Stimulated activated CD4-positive, alpha-beta T cell treated with anti-CD3 and anti-CD28 coated beads, TNF-alpha, amount 100 ng/mL, for 1 hour (primary cell): ENCODE data around the gene MEIS2.

Experiments
- DNase-seq, 3 donors: peaks; one replicate each; pipeline ENCODE4 v3.0.0-alpha.2; 2020; ENCODE audit warnings: low read depth in 3 of 3, low spot score in 1 of 3

The MEIS2 gene

DNA sequence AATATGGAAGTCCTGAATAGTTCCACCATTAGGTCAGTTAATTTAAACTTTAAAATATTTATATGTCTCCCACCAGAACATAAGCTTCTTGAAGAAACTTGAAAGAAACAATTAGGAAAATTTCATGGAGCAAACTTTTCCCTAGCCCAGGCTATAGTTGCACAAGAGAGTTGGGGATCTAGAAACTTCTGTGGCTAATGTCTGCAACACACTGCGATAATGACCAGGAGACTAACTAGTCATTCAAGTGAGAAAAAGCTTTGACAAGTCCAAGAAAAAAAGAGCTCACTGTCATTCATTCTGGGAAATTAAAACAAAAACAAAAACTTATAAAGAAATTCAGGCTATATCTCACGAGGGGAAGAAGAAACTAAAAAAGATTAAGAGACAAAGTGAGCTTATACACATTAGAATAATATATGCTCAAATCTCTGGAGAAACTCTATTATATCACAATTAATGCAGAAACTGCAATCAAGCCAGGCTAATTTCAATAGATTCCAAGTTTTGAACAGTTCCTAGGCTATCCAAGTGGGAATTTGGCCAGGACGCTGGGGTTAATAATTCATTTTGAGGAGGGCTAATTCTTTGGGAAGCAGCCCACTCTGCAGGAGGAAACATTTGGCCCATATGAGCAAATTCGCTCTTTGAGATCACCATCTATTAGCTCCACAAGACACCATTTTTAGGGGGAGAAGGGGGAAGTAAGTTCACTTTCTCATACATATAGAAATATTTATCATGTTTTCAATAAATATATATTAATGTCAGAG lies 134.6 kb downstream of the MEIS2 start:
- DNase-seq = no peak

GRCh38 chr15:36964626-36965025 lies 135.7 kb downstream of the MEIS2 start:
- no peak for DNase-seq

DNA sequence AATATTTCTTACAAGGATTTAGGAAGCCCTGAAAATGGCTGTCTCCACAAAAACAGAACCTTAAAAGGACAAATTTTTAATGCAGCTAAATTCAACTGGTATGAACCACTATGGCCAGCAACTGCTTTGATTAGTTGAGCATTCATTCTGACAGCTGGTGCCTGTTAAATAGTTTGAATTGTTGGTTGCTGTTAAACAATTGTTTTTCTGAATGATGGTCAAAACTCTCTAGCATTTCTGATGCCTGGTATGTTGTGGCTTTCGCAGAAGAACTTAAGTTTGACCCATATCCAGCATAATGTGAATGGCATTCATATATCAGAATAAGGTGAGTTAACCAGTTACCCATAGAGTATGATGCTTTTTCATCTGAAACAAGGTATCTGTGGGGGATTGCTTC lies 138.4 kb downstream of the MEIS2 start:
- no peak for DNase-seq

DNA sequence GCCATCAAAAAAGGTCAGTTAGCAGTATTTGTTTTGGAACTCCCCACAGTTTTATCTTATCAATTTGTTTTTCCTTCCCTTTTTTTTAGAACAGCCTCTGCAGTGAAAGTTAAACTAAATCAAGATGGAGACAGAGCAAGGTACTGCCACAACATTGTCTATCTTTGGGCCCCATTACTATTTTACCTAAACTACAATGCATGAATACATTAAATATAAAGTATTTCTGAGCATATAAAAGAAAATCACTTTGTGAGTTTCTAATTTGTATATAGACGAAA lies 139.5 kb downstream of the MEIS2 start:
- DNase-seq = no peak

DNA sequence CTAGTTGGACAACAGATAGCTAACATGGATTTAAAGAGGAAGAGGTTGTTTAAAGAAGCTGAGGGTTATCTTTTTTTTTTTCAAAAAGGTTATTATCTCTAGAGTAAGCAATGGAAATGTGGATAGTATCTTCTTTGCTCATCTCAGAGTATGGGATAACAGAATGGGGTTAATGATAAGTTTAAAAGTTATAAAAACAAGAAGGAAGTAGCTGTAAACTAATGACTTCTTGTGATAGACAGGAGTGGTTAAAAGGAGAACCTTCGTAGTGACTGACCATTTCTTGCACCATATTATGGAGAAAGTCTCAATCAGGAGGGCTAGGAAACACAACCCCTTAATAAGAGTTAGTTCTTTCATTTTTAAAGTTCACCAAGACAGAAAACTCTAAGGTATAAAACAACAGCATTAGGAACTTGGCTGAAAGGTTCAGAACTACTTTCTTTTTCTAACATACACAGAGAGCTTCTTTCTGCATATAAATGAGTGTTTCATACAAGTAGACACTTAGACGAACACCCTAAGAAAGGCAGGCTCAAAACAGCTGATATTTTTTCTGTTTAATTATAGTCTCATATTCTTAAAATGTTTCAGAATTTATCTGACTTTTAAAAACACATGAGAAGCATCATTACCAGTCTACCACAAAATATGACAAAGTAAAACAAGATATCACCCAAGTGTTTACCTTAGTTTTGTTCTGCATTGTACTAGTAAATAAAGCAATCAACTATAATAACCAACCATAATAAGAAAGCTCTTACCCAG lies 140.0 kb downstream of the MEIS2 start:
- DNase-seq = no peak

DNA sequence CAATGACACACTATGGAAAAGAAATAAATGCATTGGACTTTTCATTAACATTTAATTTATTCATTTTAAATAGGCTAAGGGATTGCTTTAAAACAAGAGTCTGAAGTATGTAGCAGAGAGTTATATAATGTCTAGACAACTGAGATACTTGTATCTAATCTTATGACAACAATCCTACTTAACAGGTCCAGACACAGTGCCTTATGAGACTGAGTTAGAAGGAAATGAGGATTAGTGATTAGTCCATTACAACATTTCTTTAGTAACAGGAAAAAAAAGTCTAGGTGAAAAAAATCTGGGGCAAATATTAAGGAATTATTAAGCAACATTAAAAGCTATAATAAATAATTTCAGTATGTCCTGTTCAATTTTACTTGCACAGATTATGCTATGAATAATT lies 140.6 kb downstream of the MEIS2 start:
- no peak for DNase-seq

DNA sequence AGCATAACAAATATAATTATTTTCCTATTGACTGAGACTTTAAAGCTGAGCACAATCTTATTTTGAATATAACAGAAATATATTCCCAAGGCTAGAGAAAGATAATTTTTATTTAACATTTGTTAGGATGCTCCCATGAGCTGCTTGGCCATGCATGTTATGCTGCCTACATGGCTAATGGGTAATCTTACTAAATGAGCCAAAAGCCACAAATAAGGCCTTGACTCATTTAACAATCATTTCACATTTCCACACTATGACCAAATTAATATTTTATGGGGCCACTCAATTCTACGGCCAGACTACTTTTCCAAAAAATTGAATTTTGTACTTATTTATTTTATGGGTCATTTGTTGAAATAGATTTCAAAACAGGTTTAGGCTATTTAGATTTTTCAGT lies 141.7 kb downstream of the MEIS2 start:
- DNase-seq = no peak

- no peak for DNase-seq
These were observed 145.9 kb downstream of the MEIS2 start for GRCh38 chr15:36954486-36954885.

DNA sequence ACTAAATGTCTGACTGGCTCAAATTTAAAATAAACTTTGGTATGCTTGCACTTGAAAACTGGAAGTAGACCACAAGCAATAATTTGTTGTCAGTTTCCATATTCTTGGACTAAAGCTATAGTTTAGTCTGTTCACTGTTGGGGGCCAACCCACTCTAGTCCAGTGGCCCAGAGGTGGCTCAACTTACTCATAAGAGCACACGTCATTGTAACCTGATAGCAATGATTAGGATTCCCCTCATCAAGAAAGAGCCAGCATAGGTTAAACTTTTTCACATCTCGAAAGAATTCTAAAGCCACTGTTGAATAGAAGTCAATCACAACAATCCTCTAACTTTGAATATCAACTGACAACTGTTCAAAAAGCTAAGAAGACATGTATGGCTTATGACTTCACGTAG lies 147.0 kb downstream of the MEIS2 start:
- DNase-seq = no peak

DNA sequence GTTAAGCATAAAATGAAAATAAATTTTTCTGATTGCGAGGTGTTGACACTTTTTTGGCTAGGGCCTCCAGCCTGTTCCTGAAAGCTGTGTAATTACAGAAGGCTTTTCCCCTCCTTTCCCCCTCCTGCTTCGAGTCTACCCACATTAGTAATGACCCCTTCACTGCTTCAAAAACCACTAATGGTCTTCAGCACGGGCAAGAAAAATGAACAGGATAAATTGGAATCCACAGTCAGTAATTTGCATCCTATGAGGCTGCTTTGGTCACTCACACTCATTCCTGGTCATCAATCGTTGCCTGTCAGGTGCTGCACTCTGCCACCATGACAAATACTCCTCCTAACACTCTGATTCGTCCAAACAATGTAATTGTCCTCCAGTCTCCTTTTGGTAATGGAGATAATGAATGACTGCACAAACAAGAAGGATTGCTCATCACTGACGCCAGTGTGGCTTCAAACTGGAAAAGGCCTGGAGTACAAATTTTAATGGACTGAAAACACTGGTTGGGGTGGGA lies 148.6 kb downstream of the MEIS2 start:
- no peak for DNase-seq

DNA sequence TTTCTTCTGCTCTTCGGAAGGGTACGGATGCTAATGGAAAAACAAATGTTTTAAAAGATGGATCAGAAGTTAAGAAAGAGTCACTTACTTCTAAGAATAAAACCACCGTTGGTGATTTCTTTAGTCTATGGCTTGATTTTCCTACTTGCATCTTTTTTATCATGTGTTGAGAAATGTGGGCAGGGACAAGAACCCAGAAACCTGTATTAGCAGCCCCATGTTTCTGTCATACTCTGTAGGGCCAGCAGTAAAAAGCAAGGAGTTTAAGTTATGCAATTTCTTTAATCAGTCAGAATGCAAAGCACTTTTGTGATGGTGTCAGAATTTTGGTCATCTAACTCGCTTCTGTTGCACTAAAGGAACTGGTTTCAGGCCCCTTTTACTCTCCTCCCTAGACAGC lies 150.0 kb downstream of the MEIS2 start:
- DNase-seq = no peak

DNA sequence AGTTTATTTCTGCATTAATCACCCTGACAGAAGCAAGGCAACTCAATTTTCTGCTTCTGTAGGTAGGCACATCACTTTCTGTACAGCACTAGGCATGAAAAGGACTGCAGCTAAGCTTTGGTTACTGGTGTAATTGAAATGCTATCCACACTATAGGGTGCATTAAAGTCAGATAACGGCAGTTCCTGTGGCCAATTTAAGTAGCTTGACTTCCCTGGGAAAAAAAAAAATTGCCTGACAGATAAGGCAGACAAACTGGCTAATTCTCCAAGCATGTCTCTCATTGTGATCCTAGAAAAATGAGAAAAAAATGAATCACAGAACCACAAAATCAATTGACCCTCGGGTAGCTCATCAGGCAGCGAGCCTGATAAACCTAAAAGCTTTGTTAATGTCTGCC lies 151.4 kb downstream of the MEIS2 start:
- no peak for DNase-seq

DNA sequence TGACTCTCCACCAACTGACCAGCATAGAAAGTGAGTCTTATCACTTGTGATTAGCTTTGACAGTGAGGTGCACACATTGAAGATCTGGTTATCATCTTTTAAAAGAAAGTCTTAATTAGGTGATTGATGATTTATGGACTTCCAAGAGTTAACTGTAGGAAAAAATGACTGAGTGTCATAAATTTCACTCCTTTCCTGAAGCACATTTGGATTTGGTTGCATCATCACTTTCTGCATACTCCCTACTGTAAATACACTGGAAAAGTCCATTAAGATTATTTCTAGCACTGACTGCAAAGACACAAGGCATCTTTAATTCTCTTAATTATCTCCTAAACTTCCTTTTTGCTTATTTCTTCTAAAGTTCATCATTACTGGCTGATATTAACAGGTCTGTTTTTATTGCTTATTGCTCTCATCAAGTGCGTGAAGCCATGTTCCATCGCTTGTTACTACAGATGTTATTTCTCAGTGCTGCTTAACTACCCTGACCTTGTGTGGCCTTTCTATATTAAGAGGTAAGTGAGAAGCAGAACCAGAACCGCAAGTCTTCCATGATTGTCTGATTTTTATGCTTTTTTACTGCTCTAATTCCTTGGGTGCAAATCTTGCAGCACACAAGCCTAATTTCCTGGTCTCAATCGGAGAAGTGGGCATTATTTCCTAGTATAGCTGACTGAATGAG lies 153.2 kb downstream of the MEIS2 start:
- no peak for DNase-seq

- no peak for DNase-seq
These were observed 155.9 kb downstream of the MEIS2 start for GRCh38 chr15:36944442-36944841.

DNA sequence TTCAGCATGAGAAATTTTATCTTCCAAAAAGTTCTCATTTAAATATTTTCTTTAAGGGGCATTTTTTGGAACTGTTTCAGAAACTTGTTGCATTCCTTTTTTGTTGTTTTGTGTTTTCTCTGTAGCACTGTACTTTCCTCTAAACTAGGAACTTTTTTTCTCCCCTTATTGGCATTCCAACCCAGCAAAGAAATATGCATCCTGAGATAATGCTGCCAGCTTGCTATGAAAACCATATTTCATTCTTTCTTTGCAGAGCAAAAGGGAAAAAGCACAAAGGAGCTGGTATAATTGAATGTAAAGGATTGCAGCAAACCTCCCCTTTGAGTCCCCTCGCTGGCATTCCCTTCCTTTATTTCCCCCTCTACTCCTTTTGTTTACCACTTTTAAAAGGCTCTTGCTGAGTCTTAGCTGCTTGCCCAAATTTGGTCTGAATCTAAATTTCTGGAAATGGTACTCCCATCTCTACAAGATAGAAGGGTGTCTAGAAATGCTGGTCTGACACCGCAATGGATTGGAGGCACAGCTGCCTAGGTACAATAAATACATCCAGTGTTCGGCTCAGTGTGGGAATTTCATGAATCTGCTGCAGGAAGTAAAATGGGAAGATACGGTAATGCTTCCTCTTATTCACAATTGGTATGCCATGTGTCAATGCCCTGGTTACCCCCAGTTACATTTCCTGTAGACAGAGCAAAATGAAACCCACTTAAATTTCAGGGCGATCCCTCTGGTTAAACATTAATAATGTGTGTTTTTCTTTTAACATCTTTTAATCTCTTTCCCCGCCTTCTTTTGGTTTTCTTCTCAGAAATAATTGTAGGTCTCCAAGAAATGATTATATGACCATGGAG lies 156.6 kb downstream of the MEIS2 start:
- DNase-seq = no peak

DNA sequence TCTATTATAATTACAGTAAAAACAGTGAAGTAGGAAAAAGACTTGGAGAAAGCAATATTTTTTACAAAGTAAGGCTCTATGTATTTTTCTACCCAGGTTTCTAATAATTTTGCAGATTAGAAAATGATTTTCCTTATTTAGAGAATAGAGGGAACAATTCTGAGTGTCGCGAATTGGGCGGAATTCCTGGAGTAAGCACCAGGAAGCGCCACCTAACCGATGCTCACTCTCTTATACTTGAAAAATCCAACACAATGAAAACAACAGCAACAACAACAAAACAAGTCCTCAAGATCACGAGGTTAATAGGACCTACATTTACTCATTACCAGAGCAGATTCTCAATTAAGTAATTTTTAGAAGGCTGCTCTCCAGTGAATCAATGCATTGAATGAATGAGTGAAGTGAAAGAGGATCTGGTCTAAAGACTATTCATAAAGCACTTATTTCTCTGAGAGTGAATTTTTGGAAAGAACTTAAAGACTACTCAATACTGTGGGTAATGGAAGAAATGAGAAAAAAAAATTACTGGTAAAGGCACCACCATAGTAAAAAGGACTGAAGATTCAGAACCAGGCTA lies 158.0 kb downstream of the MEIS2 start:
- no peak for DNase-seq

GRCh38 chr15:36941798-36942197 lies 158.6 kb downstream of the MEIS2 start:
- DNase-seq = no peak

DNA sequence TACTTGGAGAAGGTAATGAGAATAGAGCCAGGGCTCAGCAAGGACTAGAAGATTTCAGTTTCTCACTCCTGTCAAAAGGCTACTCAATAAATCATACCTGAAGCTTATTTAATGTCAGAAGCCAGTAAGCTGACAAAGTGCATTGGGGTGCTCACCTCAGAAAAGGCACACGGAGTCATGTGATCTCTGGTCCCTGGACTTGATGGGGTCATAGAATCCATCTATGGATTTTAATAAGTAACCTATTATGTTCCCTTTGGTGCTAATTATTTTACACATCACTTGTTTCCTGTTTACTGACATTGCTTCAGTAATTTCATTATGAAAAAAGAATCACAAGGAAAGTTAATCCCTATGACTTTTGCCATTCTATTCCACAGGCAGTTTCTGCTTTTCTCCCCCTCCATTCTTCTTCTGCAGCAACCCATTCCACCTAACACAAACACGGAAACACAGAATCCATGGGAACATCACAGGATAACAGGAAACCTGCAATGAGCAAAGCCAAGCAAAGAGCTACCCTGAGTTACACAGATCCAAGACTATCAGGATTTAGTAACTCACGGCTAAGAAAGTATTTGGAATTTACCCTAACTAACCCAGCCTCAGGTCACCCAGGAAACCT lies 159.6 kb downstream of the MEIS2 start:
- no peak for DNase-seq

- no peak for DNase-seq
These were observed 160.1 kb downstream of the MEIS2 start for GRCh38 chr15:36940219-36940618.

DNA sequence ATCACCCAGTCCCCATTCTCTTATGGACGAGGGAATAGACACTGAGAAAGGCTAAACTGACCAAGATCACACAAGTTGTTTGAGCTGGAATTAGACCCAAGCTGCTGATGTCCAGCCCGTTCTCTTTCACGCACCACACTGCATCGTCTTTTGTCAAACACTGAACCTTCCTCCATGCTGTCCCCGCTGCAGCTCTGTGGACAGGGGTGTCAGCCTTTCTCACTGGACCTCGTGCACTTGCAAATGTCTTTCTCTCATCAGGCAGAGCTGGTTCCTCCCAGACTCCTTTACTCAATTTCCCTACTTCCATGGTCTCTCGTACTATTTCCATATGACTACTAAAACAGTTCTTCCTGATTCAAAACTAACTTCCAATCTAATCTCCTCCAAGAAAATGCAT lies 161.6 kb downstream of the MEIS2 start:
- DNase-seq = no peak
